Measurements from ENCODE around the gene PRRC2C. TPM values are rescaled to one million over a fixed set of nuclear protein-coding genes. Genes with fewer than 3 reads are reported as not detected.
A peak's percentile ranks its signal among the peaks of the same experiment; 100 is the strongest.

Gene PRRC2C
- total RNA-seq, 4 donors from 2014 or later: 52.0 to 79.2 (median 74.4) TPM

GRCh38 chr1:171457412-171457811, 27.9 kb upstream of the PRRC2C start:
- Histone ChIP-seq H3K4me3 (no peak overlapping the region), H3K9me3 (no peaks in the 10 kb centered on the region), H3K4me1 (peaks cover 0 to 7% (median 0%) of the 10 kb centered on the region in 3 donors), H3K27ac (no peak overlapping the region), H3K27me3 (no peaks in the 10 kb centered on the region), H3K36me3 (no peaks in the 10 kb centered on the region)
- no peak for ATAC-seq
- TF ChIP-seq CTCF (IDR thresholded peaks at IDR 0.05): no peak
- no peak for TF ChIP-seq POLR2A (IDR thresholded peaks at IDR 0.05)
- no peak for TF ChIP-seq EP300 (IDR thresholded peaks at IDR 0.05)
- no peak for TF ChIP-seq POLR2AphosphoS5 (IDR thresholded peaks at IDR 0.05)
- 38 to 53% methylated on average over 2 of the region's 2 CpGs for WGBS, 2 donors (ENCODE audit: low coverage in 1 of 2)

- no peak for ATAC-seq
- Histone ChIP-seq H3K4me3 (no peak overlapping the region), H3K27me3 (no peaks in the 10 kb centered on the region), H3K36me3 (no peaks in the 10 kb centered on the region), H3K27ac (no peak overlapping the region), H3K9me3 (no peaks in the 10 kb centered on the region), H3K4me1 (peaks cover 0 to 7% (median 0%) of the 10 kb centered on the region in 3 donors)
- WGBS, 2 donors (ENCODE audit: low coverage in 1 of 2): 60 to 72% methylated on average over 1 to 4 of the region's 4 CpGs
- TF ChIP-seq EP300 (IDR thresholded peaks at IDR 0.05) (no peak), POLR2A (IDR thresholded peaks at IDR 0.05) (no peak), CTCF (IDR thresholded peaks at IDR 0.05) (no peak), POLR2AphosphoS5 (IDR thresholded peaks at IDR 0.05) (no peak)
Observed at GRCh38 chr1:171460018-171460620, 25.2 kb upstream of the PRRC2C start.

- H3K27ac ChIP-seq: no peak overlapping the region
- no peaks in the 10 kb centered on the region for H3K27me3 ChIP-seq
- no peaks in the 10 kb centered on the region for H3K9me3 ChIP-seq
- no peak for ATAC-seq
- peaks cover 0 to 13% (median 0%) of the 10 kb centered on the region in 3 donors for H3K4me1 ChIP-seq
- no peak overlapping the region for H3K4me3 ChIP-seq
- no peak for TF ChIP-seq POLR2AphosphoS5 (IDR thresholded peaks at IDR 0.05)
- no peak for TF ChIP-seq CTCF (IDR thresholded peaks at IDR 0.05)
- no peak for TF ChIP-seq POLR2A (IDR thresholded peaks at IDR 0.05)
- TF ChIP-seq EP300 (IDR thresholded peaks at IDR 0.05): no peak
- H3K36me3 ChIP-seq: no peaks in the 10 kb centered on the region
Observed at GRCh38 chr1:171467626-171468025, 17.7 kb upstream of the PRRC2C start.

GRCh38 chr1:171468120-171468750, 17.1 kb upstream of the PRRC2C start:
- peak overlapping the region in 1 of 4 donors; percentile 54 for H3K27ac ChIP-seq
- no peak for TF ChIP-seq CTCF (IDR thresholded peaks at IDR 0.05)
- TF ChIP-seq POLR2AphosphoS5 (IDR thresholded peaks at IDR 0.05): no peak
- no peak for TF ChIP-seq POLR2A (IDR thresholded peaks at IDR 0.05)
- TF ChIP-seq EP300 (IDR thresholded peaks at IDR 0.05): no peak
- H3K27me3 ChIP-seq: no peaks in the 10 kb centered on the region
- no peak overlapping the region for H3K4me3 ChIP-seq
- H3K36me3 ChIP-seq: no peaks in the 10 kb centered on the region
- H3K9me3 ChIP-seq: no peaks in the 10 kb centered on the region
- ATAC-seq: peak; percentile 63
- peaks cover 0 to 13% (median 0%) of the 10 kb centered on the region in 3 donors for H3K4me1 ChIP-seq
- WGBS, 2 donors (ENCODE audit: low coverage in 1 of 2): 33 to 36% methylated on average over 2 to 3 of the region's 3 CpGs

GRCh38 chr1:171470726-171471125, 14.6 kb upstream of the PRRC2C start:
- H3K27me3 ChIP-seq: no peaks in the 10 kb centered on the region
- no peak for ATAC-seq
- no peak for TF ChIP-seq EP300 (IDR thresholded peaks at IDR 0.05)
- no peak for TF ChIP-seq CTCF (IDR thresholded peaks at IDR 0.05)
- TF ChIP-seq POLR2AphosphoS5 (IDR thresholded peaks at IDR 0.05): no peak
- TF ChIP-seq POLR2A (IDR thresholded peaks at IDR 0.05): no peak
- H3K9me3 ChIP-seq: no peaks in the 10 kb centered on the region
- H3K27ac ChIP-seq: no peak overlapping the region
- H3K4me1 ChIP-seq: peaks cover 0 to 13% (median 0%) of the 10 kb centered on the region in 3 donors
- H3K4me3 ChIP-seq: no peak overlapping the region
- no peaks in the 10 kb centered on the region for H3K36me3 ChIP-seq
- 70 to 71% methylated on average over 1 of the region's 1 CpG for whole genome bisulfite sequencing, 2 donors (ENCODE audit: low coverage in 1 of 2)
